HepG2 (cell line): ENCODE measurements around the gene CASP6. TPM values are rescaled to one million over a fixed set of nuclear protein-coding genes. Genes with fewer than 3 reads are reported as not detected.

Experiments
- AHR ChIP-seq: IDR thresholded peaks from 2 replicates; pipeline ENCODE4 v1.6.1; 2018; ENCODE audit warnings: missing genetic modification reagents, missing compliant biosample characterization
- KLF13 ChIP-seq: sonication (generic); formaldehyde crosslinking; IDR thresholded peaks from 2 replicates; pipeline ENCODE4 v1.4.0; 2020; ENCODE audit warnings: mild to moderate bottlenecking, missing genetic modification reagents
- KLF6 ChIP-seq: IDR thresholded peaks from 2 replicates; pipeline ENCODE4 v1.8.0; 2016; ENCODE audit warnings: missing biosample characterization, missing genetic modification reagents
- MTA3 ChIP-seq: sonication (generic); formaldehyde crosslinking; IDR thresholded peaks from 2 replicates; pipeline ENCODE4 v1.4.0; 2020; ENCODE audit warnings: missing genetic modification reagents
- MZF1 ChIP-seq: sonication (generic); formaldehyde crosslinking; IDR thresholded peaks from 2 replicates; pipeline ENCODE4 v1.8.1; 2023; ENCODE audit warnings: mild to moderate bottlenecking, missing genetic modification reagents, borderline replicate concordance
- PPARG ChIP-seq: conservative IDR thresholded peaks from 2 replicates; pipeline ENCODE4 v1.6.1; 2016; ENCODE audit warnings: missing biosample characterization, missing genetic modification reagents
- RXRB ChIP-seq: IDR thresholded peaks from 2 replicates; pipeline ENCODE4 v1.6.1; 2016; ENCODE audit warnings: borderline replicate concordance, missing genetic modification reagents, missing compliant biosample characterization
- SALL1 ChIP-seq: sonication (generic); formaldehyde crosslinking; IDR thresholded peaks from 2 replicates; pipeline ENCODE4 v1.8.0; 2022; ENCODE audit warnings: mild to moderate bottlenecking, missing genetic modification reagents
- SNAPC2 ChIP-seq: sonication (generic); formaldehyde crosslinking; IDR thresholded peaks from 2 replicates; pipeline ENCODE4 v1.8.1; 2022; ENCODE audit warnings: mild to moderate bottlenecking, missing genetic modification reagents
- SOX6 ChIP-seq, 2 experiments: fragments of 450-650 bp in 1 of 2; sonication (generic) in 1 of 2; formaldehyde crosslinking in 1 of 2; IDR thresholded peaks; 2 replicates each; pipeline versions ENCODE4 v1.4.0 to v1.6.1; 2017 to 2020; ENCODE audit warnings: antibody characterized with exemption in 1 of 2, mild to moderate bottlenecking in 1 of 2, missing genetic modification reagents in 1 of 2
- TCF12 ChIP-seq, 2 experiments: fragments of 450-650 bp in 1 of 2; sonication (generic) in 1 of 2; formaldehyde crosslinking in 1 of 2; IDR thresholded peaks; 2 replicates each; pipeline versions ENCODE4 v1.6.1 to v1.8.0; 2017 to 2022; ENCODE audit warnings: antibody characterized with exemption in 1 of 2, mild to moderate bottlenecking in 1 of 2, missing genetic modification reagents in 1 of 2, moderate library complexity in 1 of 2
- ZNF572 ChIP-seq: sonication (generic); formaldehyde crosslinking; IDR thresholded peaks from 2 replicates; pipeline ENCODE4 v1.5.1; 2020; ENCODE audit warnings: mild to moderate bottlenecking, missing genetic modification reagents
- ZNF605 ChIP-seq: sonication (generic); formaldehyde crosslinking; IDR thresholded peaks from 2 replicates; pipeline ENCODE4 v1.8.0; 2022; ENCODE audit warnings: mild to moderate bottlenecking, missing genetic modification reagents
- ZNF768 ChIP-seq: sonication (generic); formaldehyde crosslinking; IDR thresholded peaks from 2 replicates; pipeline ENCODE4 v1.4.0; 2020; ENCODE audit warnings: missing genetic modification reagents
- polyA plus RNA-seq, 8 experiments: library from polyadenylated mRNA; depleted of rRNA in 3 of 8; stranded (reverse) in 7 of 8; unstranded in 1 of 8; fragments of >200 nt; fragmentation: Illumina TruSeq in 4 of 8; extraction: Trizol in 4 of 8; gene quantifications; 2 replicates each; pipeline versions ENCODE4 v1.2.1 to v1.2.3, GENCODE V29; 2011 to 2016; ENCODE audit warnings: low read depth in 4 of 8, missing spikeins in 1 of 8, mixed read lengths in 1 of 8; ENCODE audit not compliant: insufficient read depth in 1 of 8
- total RNA-seq, 5 experiments: library from RNA; depleted of rRNA; stranded (reverse); fragments of >200 nt; fragmentation: Illumina TruSeq; extraction: Trizol; gene quantifications; 2 replicates each; pipeline ENCODE4 v1.2.3, GENCODE V29; 2016; ENCODE audit warnings: low read depth in 1 of 5
- TF ChIP-seq, protein P1 (sequence below): IDR thresholded peaks from 2 replicates; pipeline ENCODE4 v1.6.1; 2016; ENCODE audit warnings: mild to moderate bottlenecking, missing biosample characterization, missing genetic modification reagents
- TF ChIP-seq, protein P2 (sequence below): sonication (generic); formaldehyde crosslinking; IDR thresholded peaks from 2 replicates; pipeline ENCODE4 v1.4.0; 2020; ENCODE audit warnings: mild to moderate bottlenecking, missing genetic modification reagents

Gene CASP6
- total and polyA plus RNA-seq, 2 of the 13 experiments (the other 11 are each of a cell fraction or from before 2014, with no cell fraction given): 19.7 to 34.6 TPM

DNA sequence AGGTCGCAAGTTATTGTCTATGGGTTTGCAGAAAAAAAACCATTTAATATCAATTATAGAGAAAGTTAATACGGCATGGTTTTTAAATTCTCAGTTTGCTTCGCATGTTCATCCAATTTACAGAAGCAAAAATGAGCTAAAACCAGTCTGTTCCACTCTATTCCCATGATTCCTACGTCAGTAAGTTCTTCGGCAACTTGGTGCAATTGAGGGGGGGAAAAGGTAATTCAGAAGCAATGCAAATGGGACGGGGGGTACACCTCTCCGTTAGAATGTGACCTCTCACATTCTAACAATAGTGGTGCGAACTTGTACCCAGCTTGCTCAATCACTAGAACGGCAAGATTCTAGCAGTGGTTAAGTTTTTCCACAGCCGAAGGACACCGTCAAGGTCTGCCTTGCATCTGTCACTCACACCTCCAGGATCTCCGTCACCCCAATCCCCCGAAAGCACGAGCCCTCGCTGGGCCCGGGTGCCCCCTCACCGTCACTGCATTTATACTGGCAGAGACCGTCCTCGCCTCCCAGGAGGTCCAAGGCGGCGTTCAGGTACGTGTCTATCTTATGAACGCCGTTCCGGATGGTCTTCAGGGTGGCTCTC lies 26.0 kb upstream of the CASP6 start (continued):
- no peak for TF ChIP-seq AHR (CRISPR knock-in tag)
- TF ChIP-seq, protein P1, sequence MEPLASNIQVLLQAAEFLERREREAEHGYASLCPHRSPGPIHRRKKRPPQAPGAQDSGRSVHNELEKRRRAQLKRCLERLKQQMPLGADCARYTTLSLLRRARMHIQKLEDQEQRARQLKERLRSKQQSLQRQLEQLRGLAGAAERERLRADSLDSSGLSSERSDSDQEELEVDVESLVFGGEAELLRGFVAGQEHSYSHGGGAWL (CRISPR knock-in tag): no peak
- TF ChIP-seq ZNF768 (CRISPR knock-in tag): no peak
- 0 out of 2 replicates have a peak, but pooled peaks have one; percentile 34 for TF ChIP-seq KLF13
- no peak for TF ChIP-seq KLF6
- TF ChIP-seq SOX6 (IDR thresholded peaks at IDR 0.05): no peak
- peak; percentile 65 for TF ChIP-seq SOX6 (CRISPR knock-in tag; IDR thresholded peaks at IDR 0.05)
- no peak for TF ChIP-seq TCF12 (IDR thresholded peaks at IDR 0.05)
- no peak for TF ChIP-seq TCF12 (CRISPR knock-in tag; IDR thresholded peaks at IDR 0.05)
- TF ChIP-seq, protein P2, sequence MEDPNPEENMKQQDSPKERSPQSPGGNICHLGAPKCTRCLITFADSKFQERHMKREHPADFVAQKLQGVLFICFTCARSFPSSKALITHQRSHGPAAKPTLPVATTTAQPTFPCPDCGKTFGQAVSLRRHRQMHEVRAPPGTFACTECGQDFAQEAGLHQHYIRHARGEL (CRISPR knock-in tag): no peak
- TF ChIP-seq ZNF572: 0 out of 2 replicates have a peak, but pooled peaks have one; percentile 52
- peak; percentile 6; the same call in 1 of the 2 replicates for TF ChIP-seq RXRB (CRISPR knock-in tag)
- no peak for TF ChIP-seq SALL1
- 0 out of 2 replicates have a peak, but pooled peaks have one; percentile 63 for TF ChIP-seq MZF1 (CRISPR knock-in tag)
- TF ChIP-seq PPARG (CRISPR knock-in tag): peak; percentile 86
- peak; percentile 47; the same call in 1 of the 2 replicates for TF ChIP-seq SNAPC2
- TF ChIP-seq ZNF605 (CRISPR knock-in tag): peak; percentile 84
- TF ChIP-seq MTA3: no peak
